Ascending aorta (tissue), 2 donors: ENCODE data around the gene KANK2. TPM values are rescaled to one million over a fixed set of nuclear protein-coding genes. Genes with fewer than 3 reads are reported as not detected.

Experiments used
- DNase-seq, 2 donors: peaks; one replicate each; pipeline ENCODE4 v3.0.0-alpha.2; 2019; ENCODE audit warnings: low spot score in 2 of 2
- H3K27ac ChIP-seq, 2 donors: fragments of 200-600 bp; sonication (generic); one replicate each; pipeline ENCODE4 v1.5.1; 2016 to 2017; ENCODE audit warnings: mild to moderate bottlenecking in 1 of 2
- H3K27me3 ChIP-seq: fragments of 200-600 bp; sonication (generic); one replicate; pipeline ENCODE4 v1.5.1; 2017
- H3K36me3 ChIP-seq, 2 donors: fragments of 200-600 bp; sonication (generic); one replicate each; pipeline ENCODE4 v1.5.1; 2016
- H3K4me1 ChIP-seq, 2 donors: fragments of 200-600 bp; sonication (generic); one replicate each; pipeline ENCODE4 v1.5.1; 2016 to 2017; ENCODE audit warnings: mild to moderate bottlenecking in 1 of 2
- H3K4me3 ChIP-seq, 2 donors: fragments of 200-600 bp; sonication (generic); one replicate each; pipeline ENCODE4 v1.5.1; 2016 to 2017; ENCODE audit warnings: mild to moderate bottlenecking in 1 of 2
- H3K9me3 ChIP-seq, 2 donors: fragments of 200-600 bp; sonication (generic); one replicate each; pipeline ENCODE4 v1.5.1; 2016
- intact Hi-C: fragments of 100-400 bp; cut with DNase I; formaldehyde crosslinking; loops from one replicate; pipeline ENCODE4 v1.15.1; 2023
- total RNA-seq: library from RNA; depleted of rRNA; stranded (reverse); fragments of >200 nt; gene quantifications from one replicate; pipeline ENCODE4 v1.1.0, GENCODE V29; 2016
- TF ChIP-seq, protein P1 (sequence below), 3 experiments: fragments of 200-600 bp in 2 of 3; fragments of 450-650 bp in 1 of 3; sonication (generic) in 2 of 3; IDR thresholded peaks; one replicate each; pipeline ENCODE4 v1.5.1; 2016 to 2019; ENCODE audit warnings: antibody characterized with exemption in 3 of 3, mild to moderate bottlenecking in 1 of 3, moderate library complexity in 1 of 3

KANK2 gene
- total RNA-seq, 1 donor from 2014 or later: 572 TPM

DNA sequence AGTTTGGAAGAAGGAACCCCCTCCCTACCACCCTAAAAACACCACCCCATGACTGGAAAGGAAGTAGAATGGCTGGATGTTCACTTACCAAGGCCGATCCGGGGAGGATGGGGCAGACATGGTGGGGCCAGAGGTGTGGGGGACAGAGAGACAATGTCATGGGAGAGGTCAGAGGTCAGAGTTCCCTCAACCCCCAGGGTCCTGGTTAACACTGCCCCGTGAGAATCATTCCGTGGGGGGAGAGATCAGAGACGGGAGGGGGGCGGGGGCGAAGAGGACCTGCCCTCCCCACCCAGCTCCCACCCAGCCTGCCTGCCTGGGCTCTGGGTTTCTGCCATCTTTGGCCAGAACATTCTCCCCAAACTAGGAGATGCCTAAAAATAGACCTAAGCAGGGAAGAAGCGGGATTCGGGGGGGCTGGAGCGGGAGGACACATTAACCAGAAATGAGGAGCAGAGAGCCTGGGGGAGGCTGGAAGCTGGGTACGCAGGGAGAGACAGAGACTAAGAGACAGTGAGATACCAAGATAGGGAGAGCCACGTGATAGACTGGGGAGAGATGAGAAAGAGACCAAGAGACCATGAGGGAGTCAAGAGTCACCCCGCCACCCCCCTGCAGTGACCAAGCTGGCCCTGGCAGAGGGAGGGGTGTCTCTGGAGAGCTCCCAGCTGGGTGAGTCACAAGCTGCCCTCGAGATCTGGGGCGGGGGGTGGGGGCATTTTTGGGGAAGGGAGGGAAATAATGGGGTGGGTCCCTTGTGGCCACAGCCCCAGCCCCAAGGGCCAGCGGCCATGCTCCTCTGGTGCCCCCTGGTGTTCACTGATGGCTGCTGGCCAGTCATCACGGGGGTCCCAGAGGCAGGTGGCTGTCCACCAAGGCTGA, 6.1 kb upstream of the KANK2 start:
- TF ChIP-seq, protein P1, sequence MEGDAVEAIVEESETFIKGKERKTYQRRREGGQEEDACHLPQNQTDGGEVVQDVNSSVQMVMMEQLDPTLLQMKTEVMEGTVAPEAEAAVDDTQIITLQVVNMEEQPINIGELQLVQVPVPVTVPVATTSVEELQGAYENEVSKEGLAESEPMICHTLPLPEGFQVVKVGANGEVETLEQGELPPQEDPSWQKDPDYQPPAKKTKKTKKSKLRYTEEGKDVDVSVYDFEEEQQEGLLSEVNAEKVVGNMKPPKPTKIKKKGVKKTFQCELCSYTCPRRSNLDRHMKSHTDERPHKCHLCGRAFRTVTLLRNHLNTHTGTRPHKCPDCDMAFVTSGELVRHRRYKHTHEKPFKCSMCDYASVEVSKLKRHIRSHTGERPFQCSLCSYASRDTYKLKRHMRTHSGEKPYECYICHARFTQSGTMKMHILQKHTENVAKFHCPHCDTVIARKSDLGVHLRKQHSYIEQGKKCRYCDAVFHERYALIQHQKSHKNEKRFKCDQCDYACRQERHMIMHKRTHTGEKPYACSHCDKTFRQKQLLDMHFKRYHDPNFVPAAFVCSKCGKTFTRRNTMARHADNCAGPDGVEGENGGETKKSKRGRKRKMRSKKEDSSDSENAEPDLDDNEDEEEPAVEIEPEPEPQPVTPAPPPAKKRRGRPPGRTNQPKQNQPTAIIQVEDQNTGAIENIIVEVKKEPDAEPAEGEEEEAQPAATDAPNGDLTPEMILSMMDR (IDR thresholded peaks at IDR 0.05): peak; percentile 91 to 99 (median 94)
- peak overlapping the region in 1 of 2 donors; percentile 14 for H3K4me3 ChIP-seq
- no peaks in the 10 kb centered on the region for H3K27me3 ChIP-seq
- no peaks in the 10 kb centered on the region for H3K9me3 ChIP-seq
- peak; percentile 70 to 95 for DNase-seq
- peaks cover 10 to 24% of the 10 kb centered on the region in 2 donors for H3K4me1 ChIP-seq
- H3K27ac ChIP-seq: peak overlapping the region; percentile 93 to 94
- peaks cover 0 to 6% of the 10 kb centered on the region in 2 donors for H3K36me3 ChIP-seq
- intact Hi-C loops: loop anchor here (1.0 to 10.0 kb wide), 4 partner anchors 65 to 269 kb away; no protein-coding TSS in a partner anchor

- peak overlapping the region in 1 of 2 donors; percentile 14 for H3K4me3 ChIP-seq
- DNase-seq: no peak
- peaks cover 10 to 29% of the 10 kb centered on the region in 2 donors for H3K4me1 ChIP-seq
- H3K36me3 ChIP-seq: peaks cover 0 to 6% of the 10 kb centered on the region in 2 donors
- no peaks in the 10 kb centered on the region for H3K9me3 ChIP-seq
- no peaks in the 10 kb centered on the region for H3K27me3 ChIP-seq
- H3K27ac ChIP-seq: peak overlapping the region; percentile 93 to 94
- intact Hi-C loops: loop anchor here (1.0 to 10.0 kb wide), 3 partner anchors 64 to 268 kb away; no protein-coding TSS in a partner anchor
- TF ChIP-seq, protein P1 (IDR thresholded peaks at IDR 0.05): no peak
Observed at GRCh38 chr19:11202488-11203193, 5.3 kb upstream of the KANK2 start.

- intact Hi-C loops: loop anchor here (2.0 to 10.0 kb wide), 2 partner anchors 111 to 267 kb away; no protein-coding TSS in a partner anchor
Observed at GRCh38 chr19:11201791-11202190, 4.4 kb upstream of the KANK2 start.

DNA sequence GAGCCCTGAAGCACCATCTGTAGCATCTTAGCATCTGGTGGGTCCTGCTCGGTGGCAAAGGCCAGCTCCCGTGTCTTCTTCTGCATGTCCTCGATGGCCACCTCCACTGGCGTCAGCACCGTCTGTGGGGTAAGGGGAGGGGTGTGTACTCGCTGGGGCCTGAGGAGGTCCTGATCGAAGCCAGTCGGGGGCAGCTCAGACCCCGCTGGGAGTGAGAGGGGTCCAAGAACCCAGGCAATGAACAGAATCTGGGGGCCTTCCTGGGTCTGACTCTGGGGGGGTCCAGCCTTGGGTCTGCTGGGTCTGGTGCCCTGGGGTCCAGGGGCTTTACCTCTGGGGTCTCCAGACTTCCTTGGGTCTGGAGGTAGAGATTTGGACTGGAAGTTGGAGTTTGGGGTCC, 3.6 kb upstream of the KANK2 start:
- peaks cover 10 to 29% of the 10 kb centered on the region in 2 donors for H3K4me1 ChIP-seq
- no peak overlapping the region for H3K4me3 ChIP-seq
- DNase-seq: no peak
- no peaks in the 10 kb centered on the region for H3K9me3 ChIP-seq
- TF ChIP-seq, protein P1 (IDR thresholded peaks at IDR 0.05): no peak
- intact Hi-C loops: loop anchor here (10.0 kb wide), 1 partner anchor 266 kb away; no protein-coding TSS in a partner anchor
- peaks cover 0 to 6% of the 10 kb centered on the region in 2 donors for H3K36me3 ChIP-seq
- H3K27me3 ChIP-seq: no peaks in the 10 kb centered on the region
- peak overlapping the region; percentile 93 to 94 for H3K27ac ChIP-seq

More at GRCh38 chr19:11201791-11202190, 4.4 kb upstream of the KANK2 start:
- Histone ChIP-seq H3K36me3 (peaks cover 0 to 6% of the 10 kb centered on the region in 2 donors), H3K27ac (peak overlapping the region; percentile 93 to 94), H3K4me3 (no peak overlapping the region), H3K27me3 (no peaks in the 10 kb centered on the region), H3K9me3 (no peaks in the 10 kb centered on the region), H3K4me1 (peaks cover 10 to 29% of the 10 kb centered on the region in 2 donors)
- no peak for DNase-seq
- TF ChIP-seq, protein P1 (IDR thresholded peaks at IDR 0.05): no peak

DNA sequence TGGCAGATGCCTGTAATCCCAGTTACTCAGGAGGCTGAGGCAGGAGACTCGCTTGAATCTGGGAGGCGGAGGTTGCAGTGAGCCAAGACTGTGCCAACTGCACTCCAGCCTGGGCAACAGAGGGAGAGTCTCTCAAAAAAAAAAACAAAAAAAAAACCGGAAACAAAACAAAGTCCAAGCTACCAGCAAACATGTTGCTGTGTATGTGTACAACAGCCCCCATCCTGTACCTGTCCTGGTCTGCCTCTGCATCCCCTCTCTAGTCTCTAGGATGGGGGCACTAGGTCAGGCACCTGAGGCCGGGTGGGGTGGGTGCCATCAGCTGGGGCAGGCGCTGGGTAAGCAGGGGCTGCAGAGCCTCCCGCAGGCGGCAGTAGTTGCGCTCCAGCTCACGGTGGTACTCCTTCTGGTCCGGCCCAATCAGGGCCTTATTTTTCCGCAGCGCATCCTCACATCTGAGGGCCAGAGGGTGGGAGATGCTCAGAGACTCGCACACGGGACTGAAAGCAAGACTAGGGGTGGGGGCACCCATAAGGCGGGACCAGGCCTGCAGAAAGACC, 2.8 kb upstream of the KANK2 start:
- no peaks in the 10 kb centered on the region for H3K27me3 ChIP-seq
- H3K9me3 ChIP-seq: no peaks in the 10 kb centered on the region
- peak overlapping the region; percentile 28 to 60 for H3K27ac ChIP-seq
- TF ChIP-seq, protein P1 (IDR thresholded peaks at IDR 0.05): no peak
- peaks cover 0 to 6% of the 10 kb centered on the region in 2 donors for H3K36me3 ChIP-seq
- peaks cover 14 to 31% of the 10 kb centered on the region in 2 donors for H3K4me1 ChIP-seq
- no peak for DNase-seq
- no peak overlapping the region for H3K4me3 ChIP-seq
- intact Hi-C loops: loop anchor here (10.0 kb wide), 1 partner anchor 265 kb away; no protein-coding TSS in a partner anchor
